ENCODE data around the gene DBN1. TPM values are rescaled to one million over a fixed set of nuclear protein-coding genes. Genes with fewer than 3 reads are reported as not detected.

Gene DBN1
- total RNA-seq, 2 donors from 2014 or later, result 322 to 383 TPM

- Histone ChIP-seq H3K9me3 (ENCODE audit: control insufficient read depth, low read length) (no peaks in the 10 kb centered on the region), H3K4me3 (ENCODE audit: low read length) (no peak overlapping the region), H3K36me3 (ENCODE audit: control insufficient read depth, insufficient read depth, low read length) (peaks cover 56% of the 10 kb centered on the region), H3K9ac (ENCODE audit: extremely low read depth, low read length, poor library complexity, severe bottlenecking) (no peak overlapping the region), H3K27me3 (ENCODE audit: control insufficient read depth, insufficient read depth, low read length, poor library complexity, severe bottlenecking) (no peaks in the 10 kb centered on the region), H3K4me1 (ENCODE audit: control insufficient read depth, insufficient read depth, low read length) (peaks cover 4% of the 10 kb centered on the region), H3K27ac (ENCODE audit: low read depth, low read length) (no peak overlapping the region)
- no peak for DNase-seq
- H3K4me3 Mint-ChIP-seq, result no peak overlapping the region
- TF ChIP-seq CTCF (conservative IDR thresholded peaks at IDR 0.05), result no peak
- H3K27me3 Mint-ChIP-seq (ENCODE audit: insufficient read depth), result no peaks in the 10 kb centered on the region
- 91 to 96% methylated on average over 9 to 11 of the region's 11 CpGs for WGBS, 2 experiments (ENCODE audit: insufficient coverage in 1 of 2, insufficient read length in 1 of 2)
- H3K27ac Mint-ChIP-seq, result no peak overlapping the region
- peaks cover 5% of the 10 kb centered on the region for H3K4me1 Mint-ChIP-seq
- peaks cover 44% of the 10 kb centered on the region for H3K36me3 Mint-ChIP-seq (ENCODE audit: low read depth)
- no peaks in the 10 kb centered on the region for H3K9me3 Mint-ChIP-seq
Measured at GRCh38 chr5:177509991-177510566, 36.6 kb upstream of the DBN1 start.

GRCh38 chr5:177509381-177509951, 36.0 kb upstream of the DBN1 start, which contains the start of gene DOK3:
DOK3 (minus strand) TSS chr5:177509826; CDS start chr5:177509540, 286 bp downstream.
- WGBS, 2 experiments (ENCODE audit: insufficient coverage in 1 of 2, insufficient read length in 1 of 2), result 81 to 89% methylated on average over 19 to 20 of the region's 20 CpGs
- Mint-ChIP-seq H3K4me3 (no peak within 1 kb of the TSS), H3K9me3 (no peaks in the 10 kb centered on the region), H3K4me1 (peaks cover 5% of the 10 kb centered on the region), H3K27me3 (ENCODE audit: insufficient read depth) (no peaks in the 10 kb centered on the region), H3K36me3 (ENCODE audit: low read depth) (peaks cover 38% of the 10 kb centered on the region), H3K27ac (peak within 1 kb of the TSS; percentile 56)
- H3K27ac ChIP-seq (ENCODE audit: low read depth, low read length), result no peak within 1 kb of the TSS
- DNase-seq, result no peak
- H3K4me1 ChIP-seq (ENCODE audit: control insufficient read depth, insufficient read depth, low read length), result peaks cover 4% of the 10 kb centered on the region
- H3K4me3 ChIP-seq (ENCODE audit: low read length), result no peak within 1 kb of the TSS
- TF ChIP-seq CTCF (conservative IDR thresholded peaks at IDR 0.05), result no peak
- no peaks in the 10 kb centered on the region for H3K9me3 ChIP-seq (ENCODE audit: control insufficient read depth, low read length)
- no peak within 1 kb of the TSS for H3K9ac ChIP-seq (ENCODE audit: extremely low read depth, low read length, poor library complexity, severe bottlenecking)
- H3K27me3 ChIP-seq (ENCODE audit: control insufficient read depth, insufficient read depth, low read length, poor library complexity, severe bottlenecking), result no peaks in the 10 kb centered on the region
- peaks cover 50% of the 10 kb centered on the region for H3K36me3 ChIP-seq (ENCODE audit: control insufficient read depth, insufficient read depth, low read length)

GRCh38 chr5:177508837-177509236, 35.4 kb upstream of the DBN1 start:
- Mint-ChIP-seq H3K4me3 (no peak overlapping the region), H3K9me3 (no peaks in the 10 kb centered on the region), H3K27ac (peak overlapping the region; percentile 56), H3K27me3 (ENCODE audit: insufficient read depth) (no peaks in the 10 kb centered on the region), H3K4me1 (peaks cover 5% of the 10 kb centered on the region), H3K36me3 (ENCODE audit: low read depth) (peaks cover 32% of the 10 kb centered on the region)
- Histone ChIP-seq H3K9ac (ENCODE audit: extremely low read depth, low read length, poor library complexity, severe bottlenecking) (no peak overlapping the region), H3K27ac (ENCODE audit: low read depth, low read length) (no peak overlapping the region), H3K9me3 (ENCODE audit: control insufficient read depth, low read length) (no peaks in the 10 kb centered on the region), H3K36me3 (ENCODE audit: control insufficient read depth, insufficient read depth, low read length) (peaks cover 43% of the 10 kb centered on the region), H3K4me3 (ENCODE audit: low read length) (no peak overlapping the region), H3K27me3 (ENCODE audit: control insufficient read depth, insufficient read depth, low read length, poor library complexity, severe bottlenecking) (no peaks in the 10 kb centered on the region), H3K4me1 (ENCODE audit: control insufficient read depth, insufficient read depth, low read length) (peaks cover 4% of the 10 kb centered on the region)
- WGBS, 2 experiments (ENCODE audit: insufficient coverage in 1 of 2, insufficient read length in 1 of 2), result 80 to 90% methylated on average over 3 to 8 of the region's 8 CpGs
- DNase-seq, result no peak
- no peak for TF ChIP-seq CTCF (conservative IDR thresholded peaks at IDR 0.05)
